Fibroblast of lung (primary cell): Measurements from ENCODE around the gene GRAMD4.

Experiments
- CTCF ChIP-seq, 2 donors: IDR thresholded peaks in 1 of 2; conservative IDR thresholded peaks in 1 of 2; 1 replicate in 1 of 2; 2 replicates in 1 of 2; pipeline ENCODE4 v1.5.1; 2011 to 2012; ENCODE audit warnings: low read length in 2 of 2, control low read depth in 1 of 2, inconsistent platforms in 1 of 2, low read depth in 1 of 2, mild to moderate bottlenecking in 1 of 2
- EZH2 ChIP-seq: IDR thresholded peaks from 2 replicates; pipeline ENCODE4 v1.5.1; 2012; ENCODE audit warnings: low read length, control low read depth, mild to moderate bottlenecking; ENCODE audit errors: missing control alignments

GRCh38 chr22:46646531-46647215, 26.5 kb downstream of the GRAMD4 start:
- no peak for TF ChIP-seq CTCF (conservative IDR thresholded peaks at IDR 0.05 in 1 of 2, IDR thresholded peaks at IDR 0.05 in 1 of 2; ENCODE audit: low read depth in 1 of 2, low read length in 2 of 2)
- TF ChIP-seq EZH2 = no peak
